ENCODE data around the gene RAD51. TPM values are rescaled to one million over a fixed set of nuclear protein-coding genes. Genes with fewer than 3 reads are reported as not detected.
A peak's percentile ranks its signal among the peaks of the same experiment; 100 is the strongest.

The RAD51 gene
- total and polyA plus RNA-seq, 2 of the 8 experiments (the other 6 are each of a cell fraction or from before 2014, with no cell fraction given), result 32.2 to 42.4 TPM

DNA sequence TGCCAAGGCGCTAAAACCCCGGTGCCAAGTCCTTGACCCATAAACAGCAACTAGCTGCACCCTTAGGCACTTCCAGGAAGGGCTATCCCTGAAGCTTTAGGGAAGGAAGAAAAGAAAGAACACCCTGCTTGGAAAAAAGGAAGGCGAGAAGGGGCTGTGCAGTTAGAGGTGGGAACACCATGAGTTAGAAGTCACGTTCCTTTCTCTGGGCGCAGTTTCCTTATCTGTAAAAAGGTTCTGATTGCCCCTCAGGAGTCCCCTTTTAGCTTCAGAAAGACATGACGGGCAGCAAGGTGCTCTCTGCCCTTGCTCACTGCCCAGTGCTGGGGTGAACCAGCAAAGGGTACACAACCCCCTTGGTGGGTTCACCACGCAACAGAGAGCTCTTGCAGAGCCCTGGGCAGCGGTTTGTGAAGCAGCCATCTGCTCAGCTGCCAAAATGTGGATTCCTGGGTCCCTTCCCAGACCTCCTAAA is 69.7 kb downstream of the RAD51 start:
- Histone ChIP-seq H3K23me2 (ENCODE audit: low read depth, low read length) (peaks cover 14% of the 10 kb centered on the region; the same call in 1 of the 2 replicates), H3K4me1 (replicated peaks in 1 of 4; ENCODE audit: control insufficient read depth in 3 of 4, insufficient read depth in 4 of 4, low read length in 3 of 4) (peaks cover 6 to 30% (median 19%) of the 10 kb centered on the region in 4 experiments), H3K9ac (replicated peaks in 1 of 4; ENCODE audit: extremely low read depth in 1 of 4, low read depth in 3 of 4, low read length in 3 of 4) (peak overlapping the region in 3 of 4 experiments; percentile 2 to 26 (median 20); a peak in 3 of 7 replicates), H2BK120ac (replicated peaks; ENCODE audit: low read depth, low read length) (no peak overlapping the region), H3K36me3 (ENCODE audit: control insufficient read depth in 2 of 4, insufficient read depth in 4 of 4, low read length in 3 of 4) (no peaks in the 10 kb centered on the region), H3K56ac (replicated peaks; ENCODE audit: insufficient read length, low read depth, low read length) (no peak overlapping the region), H4K8ac (ENCODE audit: extremely low read depth, insufficient read depth, low read length) (no peak overlapping the region), H3K27me3 (replicated peaks in 1 of 4; ENCODE audit: control insufficient read depth in 3 of 4, extremely low read depth in 1 of 4, insufficient read depth in 3 of 4, low read length in 3 of 4) (peaks cover 0 to 7% (median 3%) of the 10 kb centered on the region in 4 experiments; a peak in 5 of 7 replicates), H2BK12ac (ENCODE audit: low read depth, low read length) (no peak overlapping the region), H3K27ac (ENCODE audit: low read depth, low read length) (no peak overlapping the region), H2AFZ (ENCODE audit: low read length) (no peak overlapping the region), H4K5ac (ENCODE audit: insufficient read length, low read depth, low read length) (no peak overlapping the region), H3K23ac (ENCODE audit: insufficient read length) (no peak overlapping the region), H3K79me1 (ENCODE audit: low read depth, low read length) (no peaks in the 10 kb centered on the region), H3K18ac (ENCODE audit: extremely low read depth, low read length) (0 out of 2 replicates have a peak overlapping the region, but pooled peaks have one; percentile 38), H3K14ac (ENCODE audit: insufficient read length) (no peak overlapping the region), H3K4me2 (ENCODE audit: insufficient read depth in 1 of 2, low read depth in 2 of 2, low read length in 2 of 2) (peak overlapping the region; percentile 65 to 92), H3K79me2 (ENCODE audit: control insufficient read depth in 1 of 2, insufficient read depth in 2 of 2, low read length in 2 of 2) (no peaks in the 10 kb centered on the region), H4K91ac (replicated peaks; ENCODE audit: insufficient read length, low read length) (no peak overlapping the region), H3K9me3 (ENCODE audit: insufficient read depth in 2 of 2, low read depth in 1 of 2, low read length in 1 of 2) (no peaks in the 10 kb centered on the region), H2BK5ac (ENCODE audit: low read depth, low read length) (no peak overlapping the region), H3K4me3 (ENCODE audit: extremely low read depth in 1 of 4, insufficient read depth in 2 of 4, low read depth in 3 of 4, low read length in 4 of 4) (peak overlapping the region; percentile 44 to 81 (median 74)), H2BK20ac (ENCODE audit: low read length) (no peak overlapping the region), H2BK15ac (ENCODE audit: low read length) (no peak overlapping the region), H3K4ac (replicated peaks; ENCODE audit: insufficient read length, low read depth, low read length) (no peak overlapping the region), H2AK5ac (ENCODE audit: low read depth, low read length) (no peak overlapping the region), H4K20me1 (replicated peaks in 1 of 2; ENCODE audit: control insufficient read depth in 1 of 2, insufficient read depth in 2 of 2, low read length in 2 of 2) (peaks cover 0 to 2% of the 10 kb centered on the region in 2 experiments)
- CTCF ChIA-PET (ENCODE audit: partially characterized antibody), result interaction anchor here (0.6 to 15.3 kb wide), 12 partner anchors 18 to 510 kb away, joined by 3 to 184 read pairs (median 4); no protein-coding TSS in a partner anchor
- FAIRE-seq (no peak), DNase-seq (ENCODE audit: low read depth in 1 of 2, low spot score in 2 of 2) (no peak)
- POLR2A ChIA-PET (ENCODE audit: partially characterized antibody), result interaction anchor here (0.6 to 3.0 kb wide), 14 partner anchors 8 to 526 kb away, joined by 3 to 11 read pairs (median 6); partner anchors contain the start of genes RAD51 and SPINT1
- WGBS, 2 experiments (ENCODE audit: extremely low coverage in 1 of 2, insufficient coverage in 1 of 2, insufficient read length in 1 of 2, insufficient replicate concordance in 2 of 2, low coverage in 1 of 2, low lambda C conversion rate in 2 of 2, missing lambda C conversion rate in 1 of 2), result 42% methylated on average over 8 of the region's 8 CpGs; no CpG with 5 or more reads in 1 of the 2 experiments
- no peak for TF ChIP-seq SP2 (IDR thresholded peaks at IDR 0.05; ENCODE audit: low read length)
- TF ChIP-seq SIRT6 (IDR thresholded peaks at IDR 0.05; ENCODE audit: low read length), result no peak
- TF ChIP-seq NANOG (IDR thresholded peaks at IDR 0.05; ENCODE audit: insufficient read depth, low read depth, low read length, poor library complexity, severe bottlenecking), result no peak
- TF ChIP-seq TAF7 (optimal IDR thresholded peaks at IDR 0.05; ENCODE audit: borderline replicate concordance, low read depth, low read length), result no peak
- no peak for TF ChIP-seq BRCA1 (IDR thresholded peaks at IDR 0.05; ENCODE audit: low read depth, low read length)
- TF ChIP-seq EP300 (IDR thresholded peaks at IDR 0.05; ENCODE audit: borderline replicate concordance in 1 of 2, low read depth in 2 of 2, low read length in 2 of 2), result no peak
- TF ChIP-seq GTF2F1 (IDR thresholded peaks at IDR 0.05; ENCODE audit: borderline replicate concordance, low read depth, low read length), result no peak
- no peak for TF ChIP-seq POLR2AphosphoS5 (IDR thresholded peaks at IDR 0.05; ENCODE audit: low read depth, low read length)
- TF ChIP-seq, protein P1, sequence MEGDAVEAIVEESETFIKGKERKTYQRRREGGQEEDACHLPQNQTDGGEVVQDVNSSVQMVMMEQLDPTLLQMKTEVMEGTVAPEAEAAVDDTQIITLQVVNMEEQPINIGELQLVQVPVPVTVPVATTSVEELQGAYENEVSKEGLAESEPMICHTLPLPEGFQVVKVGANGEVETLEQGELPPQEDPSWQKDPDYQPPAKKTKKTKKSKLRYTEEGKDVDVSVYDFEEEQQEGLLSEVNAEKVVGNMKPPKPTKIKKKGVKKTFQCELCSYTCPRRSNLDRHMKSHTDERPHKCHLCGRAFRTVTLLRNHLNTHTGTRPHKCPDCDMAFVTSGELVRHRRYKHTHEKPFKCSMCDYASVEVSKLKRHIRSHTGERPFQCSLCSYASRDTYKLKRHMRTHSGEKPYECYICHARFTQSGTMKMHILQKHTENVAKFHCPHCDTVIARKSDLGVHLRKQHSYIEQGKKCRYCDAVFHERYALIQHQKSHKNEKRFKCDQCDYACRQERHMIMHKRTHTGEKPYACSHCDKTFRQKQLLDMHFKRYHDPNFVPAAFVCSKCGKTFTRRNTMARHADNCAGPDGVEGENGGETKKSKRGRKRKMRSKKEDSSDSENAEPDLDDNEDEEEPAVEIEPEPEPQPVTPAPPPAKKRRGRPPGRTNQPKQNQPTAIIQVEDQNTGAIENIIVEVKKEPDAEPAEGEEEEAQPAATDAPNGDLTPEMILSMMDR (IDR thresholded peaks at IDR 0.05; ENCODE audit: control extremely low read depth in 1 of 3, insufficient read depth in 1 of 3, low read depth in 1 of 3, low read length in 3 of 3), result no peak
- TF ChIP-seq SIX5 (IDR thresholded peaks at IDR 0.05; ENCODE audit: low read depth, low read length), result no peak
- TF ChIP-seq SP1 (IDR thresholded peaks at IDR 0.05; ENCODE audit: low read depth, low read length), result no peak
